C4-2B (cell line): Measurements from ENCODE around the gene RASD1.

Experiments
- CTCF ChIP-seq: fragments of 450-650 bp; conservative IDR thresholded peaks from 2 replicates; pipeline ENCODE4 v1.5.1; 2017; ENCODE audit warnings: mild to moderate bottlenecking
- ZFX ChIP-seq: fragments of 450-650 bp; IDR thresholded peaks from 2 replicates; pipeline ENCODE4 v1.6.1; 2017

GRCh38 chr17:17493249-17493985 lies 2.8 kb downstream of the RASD1 start:
- TF ChIP-seq CTCF (no peak), ZFX (no peak)
